ENCODE results near the gene TIMM29. TPM values are rescaled to one million over a fixed set of nuclear protein-coding genes. Genes with fewer than 3 reads are reported as not detected.
A peak's percentile ranks its signal among the peaks of the same experiment; 100 is the strongest.

Gene TIMM29
- total RNA-seq, 2 experiments from 2014 or later: 27.3 to 28.3 TPM

GRCh38 chr19:10975374-10976130, 46.9 kb downstream of the TIMM29 start:
- POLR2A ChIA-PET: interaction anchor here (1.5 to 2.7 kb wide), 3 partner anchors 9 to 14 kb away, joined by 5 to 11 read pairs (median 7); no protein-coding TSS in a partner anchor

GRCh38 chr19:10976131-10976892, 47.7 kb downstream of the TIMM29 start:
- peaks cover 61% of the 10 kb centered on the region for H3K36me3 ChIP-seq (ENCODE audit: insufficient read depth, low read length)
- peak overlapping the region; percentile 84 for H3K4me2 ChIP-seq (ENCODE audit: low read length)
- peak; percentile 53 for DNase-seq (ENCODE audit: low spot score)
- no peaks in the 10 kb centered on the region for H3K9me3 ChIP-seq (ENCODE audit: low read length)
- H3K27ac ChIP-seq (ENCODE audit: low read depth, low read length, poor library complexity, severe bottlenecking): peak overlapping the region; percentile 99
- intact Hi-C loops (cut with micrococcal nuclease; ENCODE audit: unreplicated experiment): loop anchor here (10.0 kb wide), 2 partner anchors 218 to 742 kb away; partner anchors contain the start of genes KANK2 and S1PR2
- H4K20me1 ChIP-seq (ENCODE audit: insufficient read depth, low read length): peaks cover 17% of the 10 kb centered on the region; the same call in 1 of the 2 replicates
- ChIA-PET POLR2A (interaction anchor here (0.6 to 2.7 kb wide), 8 partner anchors 10 to 604 kb away, joined by 3 to 11 read pairs (median 4); no protein-coding TSS in a partner anchor), CTCF (ENCODE audit: unreplicated experiment) (interaction anchor here (0.7 kb wide), 1 partner anchor 19 kb away, joined by 3 read pairs; no protein-coding TSS in a partner anchor)
- no TSS peak for BruUV-seq (replicated peaks)
- H3K79me2 ChIP-seq (ENCODE audit: insufficient read depth, low read depth, low read length): peaks cover 97% of the 10 kb centered on the region
- no peak for TF ChIP-seq EZH2phosphoT487 (IDR thresholded peaks at IDR 0.05; ENCODE audit: borderline replicate concordance, low read depth, low read length)
- peak overlapping the region; percentile 55 for H3K4me3 ChIP-seq (ENCODE audit: low read depth, low read length, poor library complexity, severe bottlenecking)
- H2AFZ ChIP-seq (ENCODE audit: low read length): no peak overlapping the region
- H3K4me1 ChIP-seq (ENCODE audit: insufficient read depth, low read length, poor library complexity, severe bottlenecking): peaks cover 98% of the 10 kb centered on the region
- H3K9me2 ChIP-seq (ENCODE audit: insufficient read depth, low read length): no peaks in the 10 kb centered on the region

More at GRCh38 chr19:10975374-10976130, 46.9 kb downstream of the TIMM29 start:
- intact Hi-C loops (cut with micrococcal nuclease; ENCODE audit: unreplicated experiment): loop anchor here (10.0 kb wide), 2 partner anchors 219 to 741 kb away; partner anchors contain the start of genes KANK2 and S1PR2
- peak overlapping the region; percentile 55 for H3K4me3 ChIP-seq (ENCODE audit: low read depth, low read length, poor library complexity, severe bottlenecking)
- TF ChIP-seq EZH2phosphoT487 (IDR thresholded peaks at IDR 0.05; ENCODE audit: borderline replicate concordance, low read depth, low read length) (no peak), CTCF (conservative IDR thresholded peaks at IDR 0.05; ENCODE audit: low read length) (no peak)
- H3K4me2 ChIP-seq (ENCODE audit: low read length): peak overlapping the region; percentile 84
- peaks cover 98% of the 10 kb centered on the region for H3K4me1 ChIP-seq (ENCODE audit: insufficient read depth, low read length, poor library complexity, severe bottlenecking)
- no TSS peak for BruUV-seq (replicated peaks)
- peaks cover 97% of the 10 kb centered on the region for H3K79me2 ChIP-seq (ENCODE audit: insufficient read depth, low read depth, low read length)
- H3K36me3 ChIP-seq (ENCODE audit: insufficient read depth, low read length): peaks cover 61% of the 10 kb centered on the region
- CTCF ChIA-PET (ENCODE audit: unreplicated experiment): no interaction called here
- no peaks in the 10 kb centered on the region for H3K9me2 ChIP-seq (ENCODE audit: insufficient read depth, low read length)
- H2AFZ ChIP-seq (ENCODE audit: low read length): no peak overlapping the region
- peaks cover 11% of the 10 kb centered on the region; the same call in 1 of the 2 replicates for H4K20me1 ChIP-seq (ENCODE audit: insufficient read depth, low read length)
- no peak for DNase-seq (ENCODE audit: low spot score)
- peak overlapping the region; percentile 99 for H3K27ac ChIP-seq (ENCODE audit: low read depth, low read length, poor library complexity, severe bottlenecking)
- H3K9me3 ChIP-seq (ENCODE audit: low read length): no peaks in the 10 kb centered on the region

- peak overlapping the region; percentile 99 for H3K27ac ChIP-seq (ENCODE audit: low read depth, low read length, poor library complexity, severe bottlenecking)
- POLR2A ChIA-PET: interaction anchor here (4.5 kb wide), 1 partner anchor 11 kb away, joined by 43 read pairs; no protein-coding TSS in a partner anchor
- peaks cover 58% of the 10 kb centered on the region for H3K36me3 ChIP-seq (ENCODE audit: insufficient read depth, low read length)
- H2AFZ ChIP-seq (ENCODE audit: low read length): no peak overlapping the region
- no peaks in the 10 kb centered on the region for H3K9me3 ChIP-seq (ENCODE audit: low read length)
- CTCF ChIA-PET (ENCODE audit: unreplicated experiment): no interaction called here
- peaks cover 93% of the 10 kb centered on the region for H3K4me1 ChIP-seq (ENCODE audit: insufficient read depth, low read length, poor library complexity, severe bottlenecking)
- BruUV-seq (replicated peaks): no TSS peak
- peak overlapping the region; percentile 55 for H3K4me3 ChIP-seq (ENCODE audit: low read depth, low read length, poor library complexity, severe bottlenecking)
- no peaks in the 10 kb centered on the region for H3K9me2 ChIP-seq (ENCODE audit: insufficient read depth, low read length)
- intact Hi-C loops (cut with micrococcal nuclease; ENCODE audit: unreplicated experiment): loop anchor here (10.0 kb wide), 2 partner anchors 217 to 743 kb away; partner anchors contain the start of genes KANK2 and S1PR2
- TF ChIP-seq CTCF (conservative IDR thresholded peaks at IDR 0.05; ENCODE audit: low read length) (no peak), EZH2phosphoT487 (IDR thresholded peaks at IDR 0.05; ENCODE audit: borderline replicate concordance, low read depth, low read length) (no peak)
- peak overlapping the region; percentile 84 for H3K4me2 ChIP-seq (ENCODE audit: low read length)
- peaks cover 97% of the 10 kb centered on the region for H3K79me2 ChIP-seq (ENCODE audit: insufficient read depth, low read depth, low read length)
- DNase-seq (ENCODE audit: low spot score): peak; percentile 65
- peaks cover 23% of the 10 kb centered on the region for H4K20me1 ChIP-seq (ENCODE audit: insufficient read depth, low read length)
These were observed 49.1 kb downstream of the TIMM29 start for GRCh38 chr19:10977742-10978092.
